Activated CD8-positive, alpha-beta memory T cell treated with anti-CD3 and anti-CD28 coated beads for 48 hours (primary cell): Measurements from ENCODE around the gene BMP6.
A peak's percentile ranks its signal among the peaks of the same experiment; 100 is the strongest.

ENCODE experiments used
- DNase-seq, 3 experiments: peaks; one replicate each; pipeline ENCODE4 v3.0.0-alpha.2; 2020; ENCODE audit warnings: low read depth in 2 of 3, low spot score in 2 of 3

Gene BMP6

GRCh38 chr6:7725849-7726415 is at the start of gene BMP6:
Gene BMP6, plus strand, starts transcription at chr6:7726099. Its CDS starts 857 bp downstream, at chr6:7726956.
- DNase-seq: peak in 1 of 3 experiments; percentile 5

GRCh38 chr6:7677229-7677628 is 48.7 kb upstream of the BMP6 start:
- no peak for DNase-seq

GRCh38 chr6:7680393-7681075 is 45.4 kb upstream of the BMP6 start:
- no peak for DNase-seq

- no peak for DNase-seq
Observed at GRCh38 chr6:7681449-7681848, 44.5 kb upstream of the BMP6 start.

GRCh38 chr6:7684076-7684475 is 41.8 kb upstream of the BMP6 start:
- no peak for DNase-seq

GRCh38 chr6:7684843-7685242 is 41.1 kb upstream of the BMP6 start:
- no peak for DNase-seq

GRCh38 chr6:7685276-7685675 is 40.6 kb upstream of the BMP6 start:
- no peak for DNase-seq

- no peak for DNase-seq
Observed at GRCh38 chr6:7687145-7688111, 38.5 kb upstream of the BMP6 start.

- DNase-seq: no peak
Observed at GRCh38 chr6:7691021-7691420, 34.9 kb upstream of the BMP6 start.

GRCh38 chr6:7691675-7692452 is 34.0 kb upstream of the BMP6 start:
- DNase-seq: no peak

GRCh38 chr6:7692453-7692784 is 33.5 kb upstream of the BMP6 start:
- DNase-seq: no peak

- no peak for DNase-seq
Observed at GRCh38 chr6:7693827-7694226, 32.1 kb upstream of the BMP6 start.

- DNase-seq: no peak
Observed at GRCh38 chr6:7696061-7696460, 29.8 kb upstream of the BMP6 start.

- DNase-seq: no peak
Observed at GRCh38 chr6:7697432-7697819, 28.5 kb upstream of the BMP6 start.

- DNase-seq: no peak
Observed at GRCh38 chr6:7697820-7698623, 27.9 kb upstream of the BMP6 start.

- no peak for DNase-seq
Observed at GRCh38 chr6:7701212-7701834, 24.6 kb upstream of the BMP6 start.

GRCh38 chr6:7703148-7703680 is 22.7 kb upstream of the BMP6 start:
- no peak for DNase-seq

- DNase-seq: no peak
Observed at GRCh38 chr6:7705483-7705882, 20.4 kb upstream of the BMP6 start.

GRCh38 chr6:7706269-7706668 is 19.6 kb upstream of the BMP6 start:
- DNase-seq: no peak

- DNase-seq: no peak
Observed at GRCh38 chr6:7707787-7708186, 18.1 kb upstream of the BMP6 start.
